Bronchial epithelial cell (primary cell): ENCODE results near the gene TRMT1L. TPM values are rescaled to one million over a fixed set of nuclear protein-coding genes. Genes with fewer than 3 reads are reported as not detected.

Source experiments
- DNase-seq: peaks from one replicate; pipeline ENCODE4 v3.0.0-alpha.2; 2010; ENCODE audit warnings: low read depth
- FAIRE-seq: peaks from 2 replicates; lab custom pipeline; 2011; peaks lifted over from hg19 to GRCh38; lab: Jason Lieb, UNC
- H3K27me3 ChIP-seq: 2 replicates; pipeline ENCODE4 v1.5.1; 2011; ENCODE audit warnings: low read length; ENCODE audit not compliant: control insufficient read depth, insufficient read depth
- H3K36me3 ChIP-seq: 2 replicates; pipeline ENCODE4 v1.5.1; 2011; ENCODE audit warnings: low read length; ENCODE audit not compliant: control insufficient read depth, insufficient read depth
- H3K4me3 ChIP-seq: 2 replicates; pipeline ENCODE4 v1.5.1; 2011; ENCODE audit warnings: mild to moderate bottlenecking, low read depth, low read length, control low read depth
- total RNA-seq: library from RNA; depleted of rRNA; stranded (reverse); fragments of >200 nt; gene quantifications from 2 replicates; pipeline ENCODE4 v1.2.1, GENCODE V29; 2014
- TF ChIP-seq, protein P1 (sequence below): IDR thresholded peaks from 2 replicates; pipeline ENCODE4 v1.5.1; 2011; ENCODE audit warnings: mild to moderate bottlenecking, moderate library complexity, low read length, control low read depth, inconsistent platforms; ENCODE audit not compliant: insufficient read depth, severe bottlenecking

Gene TRMT1L
- total RNA-seq, 1 donor from 2014 or later = 21.9 TPM

DNA sequence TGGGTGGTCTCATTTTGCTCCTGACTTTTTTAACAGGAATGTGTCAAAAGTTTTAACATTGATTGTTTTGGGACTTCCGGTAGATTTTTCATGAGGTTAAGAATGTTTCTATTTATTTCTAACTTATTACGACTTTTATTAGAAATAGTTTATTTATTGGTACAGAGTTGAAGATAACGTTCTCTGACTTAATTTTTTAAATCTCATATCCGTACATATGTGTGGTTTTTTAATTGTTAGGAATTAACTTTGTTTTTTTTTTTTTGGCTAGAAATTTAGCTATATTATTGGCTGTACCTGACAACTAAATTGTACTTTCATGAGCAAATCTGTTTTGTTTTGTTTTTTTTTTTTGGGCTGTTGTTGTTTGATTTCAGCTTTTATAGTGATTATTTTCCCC lies 79.4 kb downstream of the TRMT1L start:
- FAIRE-seq = no peak
- DNase-seq = no peak
- TF ChIP-seq, protein P1, sequence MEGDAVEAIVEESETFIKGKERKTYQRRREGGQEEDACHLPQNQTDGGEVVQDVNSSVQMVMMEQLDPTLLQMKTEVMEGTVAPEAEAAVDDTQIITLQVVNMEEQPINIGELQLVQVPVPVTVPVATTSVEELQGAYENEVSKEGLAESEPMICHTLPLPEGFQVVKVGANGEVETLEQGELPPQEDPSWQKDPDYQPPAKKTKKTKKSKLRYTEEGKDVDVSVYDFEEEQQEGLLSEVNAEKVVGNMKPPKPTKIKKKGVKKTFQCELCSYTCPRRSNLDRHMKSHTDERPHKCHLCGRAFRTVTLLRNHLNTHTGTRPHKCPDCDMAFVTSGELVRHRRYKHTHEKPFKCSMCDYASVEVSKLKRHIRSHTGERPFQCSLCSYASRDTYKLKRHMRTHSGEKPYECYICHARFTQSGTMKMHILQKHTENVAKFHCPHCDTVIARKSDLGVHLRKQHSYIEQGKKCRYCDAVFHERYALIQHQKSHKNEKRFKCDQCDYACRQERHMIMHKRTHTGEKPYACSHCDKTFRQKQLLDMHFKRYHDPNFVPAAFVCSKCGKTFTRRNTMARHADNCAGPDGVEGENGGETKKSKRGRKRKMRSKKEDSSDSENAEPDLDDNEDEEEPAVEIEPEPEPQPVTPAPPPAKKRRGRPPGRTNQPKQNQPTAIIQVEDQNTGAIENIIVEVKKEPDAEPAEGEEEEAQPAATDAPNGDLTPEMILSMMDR = no peak
- no peaks in the 10 kb centered on the region for H3K27me3 ChIP-seq
- no peaks in the 10 kb centered on the region for H3K36me3 ChIP-seq
- H3K4me3 ChIP-seq = no peak overlapping the region

DNA sequence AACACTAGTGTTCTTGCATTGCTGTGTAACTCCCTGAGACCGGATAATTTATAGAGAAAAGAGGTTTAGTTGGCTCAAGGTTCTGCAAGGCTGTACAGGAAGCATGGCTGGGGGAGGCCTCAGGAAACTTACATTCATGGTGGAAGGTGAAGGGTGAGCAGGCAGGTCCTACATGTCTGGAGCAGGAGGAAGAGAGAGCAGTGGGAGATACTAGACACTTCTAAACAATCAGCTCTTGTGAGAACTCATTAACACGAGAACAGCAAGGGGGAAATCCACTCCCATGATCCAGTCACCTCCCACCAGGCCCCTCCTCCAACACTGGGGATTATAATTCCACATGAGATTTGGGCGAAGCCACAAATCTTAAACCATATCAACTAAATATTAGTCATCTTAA lies 81.3 kb downstream of the TRMT1L start:
- H3K27me3 ChIP-seq = no peaks in the 10 kb centered on the region
- TF ChIP-seq, protein P1 = no peak
- no peak for FAIRE-seq
- no peak overlapping the region for H3K4me3 ChIP-seq
- DNase-seq = no peak
- H3K36me3 ChIP-seq = no peaks in the 10 kb centered on the region

DNA sequence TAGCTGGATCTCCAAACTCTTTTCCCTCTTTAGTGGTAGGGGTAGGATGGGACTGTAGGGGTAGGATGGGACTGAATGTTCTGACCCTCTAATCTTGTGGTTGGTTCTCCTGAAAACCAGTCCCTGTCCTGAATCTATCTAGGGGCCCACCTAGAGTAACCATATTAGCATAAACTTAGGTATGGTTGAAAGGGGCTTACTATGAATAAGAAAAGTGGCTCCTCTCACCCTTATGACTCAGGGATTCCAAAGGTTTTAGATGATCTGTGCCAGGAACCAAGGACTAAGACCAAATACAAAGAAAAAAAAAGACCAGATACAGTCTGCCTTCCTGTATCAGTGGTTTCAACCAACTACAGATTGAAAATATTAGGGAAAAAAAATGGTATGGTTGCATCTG lies 82.4 kb downstream of the TRMT1L start:
- no peaks in the 10 kb centered on the region for H3K27me3 ChIP-seq
- FAIRE-seq (no peak), DNase-seq (peak; percentile 37)
- TF ChIP-seq, protein P1 = no peak
- no peak overlapping the region for H3K4me3 ChIP-seq
- no peaks in the 10 kb centered on the region for H3K36me3 ChIP-seq

DNA sequence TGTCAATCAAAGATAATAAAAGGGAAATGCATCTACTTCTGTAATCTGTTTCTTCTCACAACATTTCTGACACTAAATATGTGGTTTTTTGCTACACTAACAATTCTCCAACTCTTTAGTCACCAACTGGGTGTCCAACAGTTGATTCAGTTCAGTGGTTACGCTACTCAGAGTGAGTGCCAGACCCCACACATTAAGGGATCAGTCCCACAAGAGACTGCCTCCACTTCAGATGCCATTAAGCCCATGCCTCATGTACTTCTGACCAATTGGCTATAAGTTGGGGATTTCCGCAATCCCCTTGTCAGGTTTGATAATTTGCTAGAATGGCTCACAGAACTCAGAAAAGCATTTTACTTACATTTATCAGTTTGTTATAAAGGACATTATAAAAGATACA lies 83.0 kb downstream of the TRMT1L start:
- FAIRE-seq (no peak), DNase-seq (no peak)
- Histone ChIP-seq H3K36me3 (no peaks in the 10 kb centered on the region), H3K4me3 (no peak overlapping the region), H3K27me3 (no peaks in the 10 kb centered on the region)
- TF ChIP-seq, protein P1 = no peak

DNA sequence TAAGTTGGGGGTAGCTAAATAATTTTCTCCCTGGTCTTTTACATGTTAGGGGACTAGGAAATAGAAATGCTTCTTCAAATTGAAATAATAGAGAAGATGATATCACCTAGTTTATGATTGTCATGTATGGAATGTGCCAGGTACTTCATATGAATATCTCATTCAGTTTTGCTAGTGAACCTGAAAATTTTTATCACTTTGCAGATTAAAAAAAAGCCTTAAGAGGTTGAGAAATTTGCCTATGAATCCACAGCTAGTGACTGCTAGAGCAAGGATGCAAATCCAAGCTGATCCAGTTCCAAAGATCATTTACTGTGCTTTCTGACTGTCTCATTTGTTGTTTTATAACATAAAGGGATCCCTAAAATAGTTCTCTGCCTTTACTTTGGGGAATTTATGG lies 86.7 kb downstream of the TRMT1L start:
- H3K36me3 ChIP-seq = no peaks in the 10 kb centered on the region
- FAIRE-seq = no peak
- TF ChIP-seq, protein P1 = no peak
- H3K4me3 ChIP-seq = no peak overlapping the region
- no peaks in the 10 kb centered on the region for H3K27me3 ChIP-seq
- peak; percentile 27 for DNase-seq

DNA sequence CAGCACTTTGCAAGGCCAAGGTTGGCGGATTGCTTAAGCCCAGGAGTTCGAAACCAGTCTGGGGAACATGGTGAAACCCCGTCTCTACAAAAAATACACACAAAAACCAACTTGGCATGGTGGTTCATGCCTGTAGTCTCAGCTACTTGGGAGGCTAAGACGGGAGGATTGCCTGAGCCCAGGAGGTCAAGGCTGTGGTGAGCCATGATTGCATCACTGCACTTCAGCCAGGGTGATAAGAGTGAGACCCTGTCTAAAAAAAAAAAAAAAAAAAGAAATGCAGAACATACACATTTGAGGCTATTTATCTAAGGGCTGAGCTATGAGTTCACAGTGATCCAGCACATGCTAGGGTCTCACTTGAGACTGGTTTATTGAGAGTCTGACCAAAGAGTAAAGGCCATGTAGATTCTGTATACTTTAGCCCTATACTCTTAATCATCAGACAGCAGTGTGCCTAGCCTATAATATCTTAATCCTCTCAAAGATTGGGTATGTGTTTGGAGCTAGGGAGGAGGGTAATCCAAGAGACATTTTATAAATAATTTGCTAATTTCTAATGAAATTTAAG lies 87.5 kb downstream of the TRMT1L start:
- H3K4me3 ChIP-seq = no peak overlapping the region
- DNase-seq = no peak
- TF ChIP-seq, protein P1 = no peak
- H3K27me3 ChIP-seq = no peaks in the 10 kb centered on the region
- FAIRE-seq = no peak
- no peaks in the 10 kb centered on the region for H3K36me3 ChIP-seq
